ENCODE measurements around the gene DLGAP1.

- TF ChIP-seq CTCF (IDR thresholded peaks at IDR 0.05; ENCODE audit: insufficient read depth, low read length, poor library complexity, severe bottlenecking): no peak
- no peak for TF ChIP-seq EZH2phosphoT487 (conservative IDR thresholded peaks at IDR 0.05; ENCODE audit: low read length)
Measured at GRCh38 chr18:3910512-3910911, 544.6 kb downstream of the DLGAP1 start.
